ENCODE results near the gene RER1.

GRCh38 chr1:2411801-2412394 is 20.3 kb downstream of the RER1 start:
- TF ChIP-seq CTCF (IDR thresholded peaks at IDR 0.05) (no peak), EP300 (IDR thresholded peaks at IDR 0.05) (no peak)
